Measurements from ENCODE around the gene ST6GALNAC4.

DNA sequence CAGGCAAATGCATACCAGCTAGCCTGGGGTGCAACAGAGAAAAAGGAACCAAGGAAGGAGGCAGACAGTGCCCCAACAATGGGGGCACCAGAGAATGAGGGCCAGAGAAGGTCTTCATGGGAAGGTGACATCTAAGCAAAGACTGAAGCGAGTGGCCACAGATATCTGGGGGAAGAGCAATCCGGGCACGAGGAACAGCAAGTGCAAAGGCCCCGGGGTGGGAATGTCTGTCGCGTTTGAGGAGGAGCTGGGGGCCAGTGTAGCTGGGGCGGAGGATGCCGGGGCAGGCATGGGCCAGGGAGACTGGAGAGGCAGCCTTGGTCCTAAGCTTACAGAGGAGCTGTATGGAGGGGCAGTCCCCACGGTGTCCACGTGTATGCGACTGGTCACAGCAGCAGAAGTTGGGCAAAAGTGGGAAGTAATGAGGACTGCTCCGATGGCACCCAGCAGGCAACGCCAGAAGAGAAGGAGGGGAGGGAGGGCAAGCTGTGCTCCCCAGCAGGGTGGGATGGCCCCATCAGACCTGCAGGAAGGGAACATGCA lies 44.8 kb upstream of the ST6GALNAC4 start:
- TF ChIP-seq CTCF (conservative IDR thresholded peaks at IDR 0.05) (no peak), ZFX (IDR thresholded peaks at IDR 0.05) (no peak)
